GM21447 (cell line): ENCODE results near the gene C6orf47.

Experiments used
- ATAC-seq: cut with Tn5 transposase; IDR thresholded peaks from one replicate; pipeline ENCODE4 v1.9.1; 2021; ENCODE audit not compliant: unreplicated experiment

C6orf47 gene

GRCh38 chr6:31617010-31617409 lies 43.6 kb downstream of the C6orf47 start:
- no peak for ATAC-seq

GRCh38 chr6:31615748-31616147 lies 44.8 kb downstream of the C6orf47 start:
- no peak for ATAC-seq

- ATAC-seq, result no peak
Measured at GRCh38 chr6:31614684-31615578, 45.6 kb downstream of the C6orf47 start, which contains the start of gene AIF1. TSS of gene AIF1 (plus strand) at chr6:31615234. CDS start at chr6:31615330, 96 bp downstream.

- ATAC-seq, result no peak
Measured at GRCh38 chr6:31614075-31614619, 46.4 kb downstream of the C6orf47 start.

GRCh38 chr6:31610968-31611367 lies 49.6 kb downstream of the C6orf47 start:
- ATAC-seq, result no peak

- ATAC-seq, result no peak
Measured at GRCh38 chr6:31609519-31610406, 50.8 kb downstream of the C6orf47 start.
